GM23248 (cell line): Measurements from ENCODE around the gene ARMCX5. TPM values are rescaled to one million over a fixed set of nuclear protein-coding genes. Genes with fewer than 3 reads are reported as not detected.

Source experiments
- DNase-seq: peaks from one replicate; pipeline ENCODE4 v3.0.0-alpha.2; 2015
- H2AFZ ChIP-seq: fragments of 200-600 bp; sonication (generic); 2 replicates; pipeline ENCODE4 v1.6.1; 2016; ENCODE audit warnings: antibody characterized with exemption
- H3F3A ChIP-seq: fragments of 200-600 bp; sonication (generic); 2 replicates; pipeline ENCODE4 v1.6.1; 2016; ENCODE audit warnings: mild to moderate bottlenecking, antibody characterized with exemption, mixed run types; ENCODE audit not compliant: insufficient read depth
- H3K27ac ChIP-seq: fragments of 200-600 bp; sonication (generic); 2 replicates; pipeline ENCODE4 v1.5.1; 2016; ENCODE audit warnings: mild to moderate bottlenecking
- H3K27me3 ChIP-seq: fragments of 200-600 bp; sonication (generic); replicated peaks from 2 replicates; pipeline ENCODE4 v1.6.1; 2016; ENCODE audit warnings: mild to moderate bottlenecking; ENCODE audit not compliant: insufficient read depth
- H3K36me3 ChIP-seq: fragments of 200-600 bp; sonication (generic); 2 replicates; pipeline ENCODE4 v1.6.1; 2016; ENCODE audit warnings: low read depth, mild to moderate bottlenecking
- H3K4me1 ChIP-seq: fragments of 200-600 bp; sonication (generic); 2 replicates; pipeline ENCODE4 v1.6.1; 2016; ENCODE audit warnings: mild to moderate bottlenecking; ENCODE audit not compliant: insufficient read depth
- H3K4me2 ChIP-seq: fragments of 200-600 bp; sonication (generic); one replicate; pipeline ENCODE4 v1.6.1; 2016; ENCODE audit warnings: mild to moderate bottlenecking; ENCODE audit not compliant: unreplicated experiment
- H3K4me3 ChIP-seq: fragments of 200-600 bp; sonication (generic); 2 replicates; pipeline ENCODE4 v1.5.1; 2016; ENCODE audit warnings: mild to moderate bottlenecking
- H3K79me2 ChIP-seq: fragments of 200-600 bp; sonication (generic); 2 replicates; pipeline ENCODE4 v1.6.1; 2016; ENCODE audit warnings: mild to moderate bottlenecking; ENCODE audit not compliant: insufficient read depth
- H3K9ac ChIP-seq: fragments of 200-600 bp; sonication (generic); 2 replicates; pipeline ENCODE4 v1.6.1; 2016; ENCODE audit warnings: mild to moderate bottlenecking
- H3K9me2 ChIP-seq: fragments of 200-600 bp; sonication (generic); 2 replicates; pipeline ENCODE4 v1.6.1; 2016; ENCODE audit warnings: mixed run types, mild to moderate bottlenecking, moderate library complexity; ENCODE audit not compliant: insufficient read depth
- H3K9me3 ChIP-seq: fragments of 200-600 bp; sonication (generic); one replicate; pipeline ENCODE4 v1.6.1; 2017; ENCODE audit warnings: low read depth
- H4K20me1 ChIP-seq: fragments of 200-600 bp; sonication (generic); 2 replicates; pipeline ENCODE4 v1.6.0; 2016; ENCODE audit not compliant: insufficient read depth
- EZH2 ChIP-seq: fragments of 200-600 bp; sonication (generic); IDR thresholded peaks from 2 replicates; pipeline ENCODE4 v1.6.1; 2018; ENCODE audit warnings: antibody characterized with exemption, mild to moderate bottlenecking; ENCODE audit not compliant: insufficient read depth, poor library complexity, severe bottlenecking
- EZH2phosphoT487 ChIP-seq: fragments of 200-600 bp; sonication (generic); IDR thresholded peaks from 2 replicates; pipeline ENCODE4 v1.6.1; 2018; ENCODE audit warnings: antibody characterized with exemption, moderate library complexity, mild to moderate bottlenecking, low read depth; ENCODE audit not compliant: insufficient read depth
- WGBS, 2 experiments: methylation state at CpG; one replicate each; pipeline ENCODE4 v1.1.6; 2015 to 2017; ENCODE audit warnings: low lambda C conversion rate in 2 of 2, low coverage in 1 of 2; ENCODE audit errors: missing lambda C conversion rate in 2 of 2; 5-methylcytosine and 5-hydroxymethylcytosine counted together
- in situ Hi-C: fragments of 300-500 bp; cut with MboI; formaldehyde crosslinking; loops from 2 replicates; pipeline ENCODE4 v1.15.0; 2020
- polyA plus RNA-seq: library from polyadenylated mRNA; unstranded; fragments of >200 nt; fragmentation: Nextera tagmentation; extraction: Ambion mirVana; gene quantifications from 2 replicates; pipeline ENCODE4 v1.2.1, GENCODE V29; 2016
- total RNA-seq: library from RNA; depleted of rRNA; stranded (reverse); fragments of >200 nt; shearing (Covaris generic); gene quantifications from 2 replicates; pipeline ENCODE4 v1.2.3, GENCODE V29; 2014

ARMCX5 gene
- total and polyA plus RNA-seq, 2 experiments from 2014 or later: 7.9 to 13.9 TPM

- no peak overlapping the region for H3K4me2 ChIP-seq
- no peaks in the 10 kb centered on the region for H3K4me1 ChIP-seq
- no peak overlapping the region for H3K27ac ChIP-seq
- H3F3A ChIP-seq: no peaks in the 10 kb centered on the region
- no peak overlapping the region for H3K9ac ChIP-seq
- no peaks in the 10 kb centered on the region for H3K36me3 ChIP-seq
- no peaks in the 10 kb centered on the region for H3K9me3 ChIP-seq
- 92 to 94% methylated on average over 3 to 4 of the region's 4 CpGs for WGBS, 2 experiments
- no peak overlapping the region for H3K4me3 ChIP-seq
- no peaks in the 10 kb centered on the region for H3K9me2 ChIP-seq
- no peak for DNase-seq
- H3K79me2 ChIP-seq: peaks cover 70% of the 10 kb centered on the region
- H3K27me3 ChIP-seq: no peaks in the 10 kb centered on the region
- in situ Hi-C loops: no loop called here
- no peak overlapping the region for H2AFZ ChIP-seq
- TF ChIP-seq EZH2: no peak
- TF ChIP-seq EZH2phosphoT487: no peak
- no peaks in the 10 kb centered on the region for H4K20me1 ChIP-seq
Observed at GRCh38 chrX:102610905-102611304, 11.6 kb downstream of the ARMCX5 start.

- TF ChIP-seq EZH2phosphoT487: no peak
- TF ChIP-seq EZH2: no peak
- H4K20me1 ChIP-seq: no peaks in the 10 kb centered on the region
- no peak overlapping the region for H3K9ac ChIP-seq
- 90 to 96% methylated on average over 3 to 6 of the region's 6 CpGs for WGBS, 2 experiments
- H3K36me3 ChIP-seq: no peaks in the 10 kb centered on the region
- DNase-seq: no peak
- no peak overlapping the region for H2AFZ ChIP-seq
- H3K9me3 ChIP-seq: no peaks in the 10 kb centered on the region
- H3K27ac ChIP-seq: no peak overlapping the region
- H3F3A ChIP-seq: no peaks in the 10 kb centered on the region
- no peak overlapping the region for H3K4me2 ChIP-seq
- no peaks in the 10 kb centered on the region for H3K9me2 ChIP-seq
- H3K27me3 ChIP-seq: no peaks in the 10 kb centered on the region
- H3K4me1 ChIP-seq: no peaks in the 10 kb centered on the region
- in situ Hi-C loops: no loop called here
- no peak overlapping the region for H3K4me3 ChIP-seq
- H3K79me2 ChIP-seq: peaks cover 31% of the 10 kb centered on the region
Observed at GRCh38 chrX:102624105-102624504, 24.8 kb downstream of the ARMCX5 start.

- no peaks in the 10 kb centered on the region for H3F3A ChIP-seq
- H3K27me3 ChIP-seq: no peaks in the 10 kb centered on the region
- H3K9me2 ChIP-seq: no peaks in the 10 kb centered on the region
- no peak for TF ChIP-seq EZH2
- no peak for TF ChIP-seq EZH2phosphoT487
- no peak overlapping the region for H3K9ac ChIP-seq
- H3K4me2 ChIP-seq: no peak overlapping the region
- H3K4me1 ChIP-seq: no peaks in the 10 kb centered on the region
- H3K4me3 ChIP-seq: no peak overlapping the region
- WGBS, 2 experiments: 86 to 89% methylated on average over 1 of the region's 1 CpG
- no peak overlapping the region for H3K27ac ChIP-seq
- peaks cover 8% of the 10 kb centered on the region for H3K79me2 ChIP-seq
- in situ Hi-C loops: no loop called here
- no peak overlapping the region for H2AFZ ChIP-seq
- no peaks in the 10 kb centered on the region for H4K20me1 ChIP-seq
- H3K36me3 ChIP-seq: no peaks in the 10 kb centered on the region
- no peak for DNase-seq
- no peaks in the 10 kb centered on the region for H3K9me3 ChIP-seq
Observed at GRCh38 chrX:102627640-102628039, 28.3 kb downstream of the ARMCX5 start.

- Histone ChIP-seq H3K9me3 (no peaks in the 10 kb centered on the region), H3K4me3 (no peak overlapping the region), H3K36me3 (no peaks in the 10 kb centered on the region), H3K79me2 (no peaks in the 10 kb centered on the region), H3K27ac (no peak overlapping the region), H3K9me2 (no peaks in the 10 kb centered on the region), H2AFZ (no peak overlapping the region), H3K9ac (no peak overlapping the region), H4K20me1 (no peaks in the 10 kb centered on the region), H3F3A (no peaks in the 10 kb centered on the region), H3K27me3 (no peaks in the 10 kb centered on the region), H3K4me1 (no peaks in the 10 kb centered on the region), H3K4me2 (no peak overlapping the region)
- no peak for DNase-seq
- in situ Hi-C loops: no loop called here
- no peak for TF ChIP-seq EZH2
- no peak for TF ChIP-seq EZH2phosphoT487
- WGBS, 2 experiments: 82 to 100% methylated on average over 1 of the region's 1 CpG
Observed at GRCh38 chrX:102637561-102637960, 38.2 kb downstream of the ARMCX5 start.

GRCh38 chrX:102650903-102651241 is 51.6 kb downstream of the ARMCX5 start:
- H3K9me2 ChIP-seq: no peaks in the 10 kb centered on the region
- TF ChIP-seq EZH2 (no peak), EZH2phosphoT487 (no peak)
- H3F3A ChIP-seq: no peaks in the 10 kb centered on the region
- peak overlapping the region; percentile 61 for H3K4me2 ChIP-seq
- H3K9ac ChIP-seq: peak overlapping the region; percentile 71
- no peaks in the 10 kb centered on the region for H3K4me1 ChIP-seq
- DNase-seq: no peak
- no peaks in the 10 kb centered on the region for H4K20me1 ChIP-seq
- H2AFZ ChIP-seq: peak overlapping the region; percentile 77
- 12 to 13% methylated on average over 3 to 5 of the region's 23 CpGs for WGBS, 2 experiments
- no peaks in the 10 kb centered on the region for H3K79me2 ChIP-seq
- H3K27me3 ChIP-seq: no peaks in the 10 kb centered on the region
- peak overlapping the region; percentile 77 for H3K4me3 ChIP-seq
- no peak overlapping the region for H3K27ac ChIP-seq
- H3K9me3 ChIP-seq: no peaks in the 10 kb centered on the region
- no peaks in the 10 kb centered on the region for H3K36me3 ChIP-seq
- in situ Hi-C loops: no loop called here
